ENCODE results near the gene MAP4K3. TPM values are rescaled to one million over a fixed set of nuclear protein-coding genes. Genes with fewer than 3 reads are reported as not detected.

MAP4K3 gene
- total RNA-seq: 12.9 and 16.6 TPM in 2 replicates

GRCh38 chr2:39436592-39437521 is at the start of gene MAP4K3:
Gene MAP4K3, minus strand, starts transcription at chr2:39437285. Its CDS starts 298 bp downstream, at chr2:39436987.
- H3K36me3 Mint-ChIP-seq (ENCODE audit: low read depth): peaks cover 8% of the 10 kb centered on the region
- intact Hi-C loops (cut with micrococcal nuclease): loop anchor here (1.0 to 5.0 kb wide), 5 partner anchors 16 to 342 kb away; partner anchors contain the start of genes SOS1 and THUMPD2
- no peaks in the 10 kb centered on the region for H3K9me3 Mint-ChIP-seq
- H3K27me3 Mint-ChIP-seq: no peaks in the 10 kb centered on the region
- H3K27ac Mint-ChIP-seq: peak within 1 kb of the TSS; percentile 90
- H3K4me3 Mint-ChIP-seq: peak within 1 kb of the TSS; percentile 91
- peaks cover 44% of the 10 kb centered on the region for H3K4me1 Mint-ChIP-seq
- DNase-seq: peak; percentile 93

- peaks cover 33% of the 10 kb centered on the region for H3K27me3 Mint-ChIP-seq
Measured at GRCh38 chr2:39486071-39486470, 49.0 kb upstream of the MAP4K3 start.

GRCh38 chr2:39484620-39485495 is 47.8 kb upstream of the MAP4K3 start:
- peaks cover 2% of the 10 kb centered on the region for H3K4me1 Mint-ChIP-seq
- DNase-seq: no peak
- H3K4me3 Mint-ChIP-seq: no peak overlapping the region
- intact Hi-C loops (cut with micrococcal nuclease): no loop called here
- H3K36me3 Mint-ChIP-seq (ENCODE audit: low read depth): no peaks in the 10 kb centered on the region
- H3K9me3 Mint-ChIP-seq: no peaks in the 10 kb centered on the region
- peaks cover 30% of the 10 kb centered on the region for H3K27me3 Mint-ChIP-seq
- no peak overlapping the region for H3K27ac Mint-ChIP-seq

More at GRCh38 chr2:39486071-39486470, 49.0 kb upstream of the MAP4K3 start:
- intact Hi-C loops (cut with micrococcal nuclease): no loop called here
- Mint-ChIP-seq H3K36me3 (ENCODE audit: low read depth) (peaks cover 2% of the 10 kb centered on the region), H3K27ac (no peak overlapping the region), H3K4me1 (peaks cover 5% of the 10 kb centered on the region), H3K9me3 (no peaks in the 10 kb centered on the region), H3K4me3 (no peak overlapping the region)
- DNase-seq: no peak

GRCh38 chr2:39484206-39484605 is 47.1 kb upstream of the MAP4K3 start:
- Mint-ChIP-seq H3K4me3 (no peak overlapping the region), H3K9me3 (no peaks in the 10 kb centered on the region), H3K4me1 (peaks cover 2% of the 10 kb centered on the region), H3K27ac (no peak overlapping the region), H3K27me3 (peaks cover 29% of the 10 kb centered on the region), H3K36me3 (ENCODE audit: low read depth) (no peaks in the 10 kb centered on the region)
- intact Hi-C loops (cut with micrococcal nuclease): no loop called here
- no peak for DNase-seq

- peaks cover 5% of the 10 kb centered on the region for H3K4me1 Mint-ChIP-seq
- H3K27me3 Mint-ChIP-seq: peaks cover 28% of the 10 kb centered on the region
- intact Hi-C loops (cut with micrococcal nuclease): no loop called here
- H3K9me3 Mint-ChIP-seq: peaks cover 4% of the 10 kb centered on the region
- DNase-seq: no peak
- H3K4me3 Mint-ChIP-seq: no peak overlapping the region
- H3K36me3 Mint-ChIP-seq (ENCODE audit: low read depth): no peaks in the 10 kb centered on the region
- H3K27ac Mint-ChIP-seq: no peak overlapping the region
Measured at GRCh38 chr2:39483534-39483933, 46.4 kb upstream of the MAP4K3 start.

- Mint-ChIP-seq H3K36me3 (ENCODE audit: low read depth) (peaks cover 12% of the 10 kb centered on the region), H3K27me3 (peaks cover 20% of the 10 kb centered on the region), H3K27ac (no peak overlapping the region), H3K4me3 (no peak overlapping the region), H3K9me3 (peaks cover 19% of the 10 kb centered on the region), H3K4me1 (peaks cover 3% of the 10 kb centered on the region)
- intact Hi-C loops (cut with micrococcal nuclease): no loop called here
- no peak for DNase-seq
Measured at GRCh38 chr2:39481611-39482010, 44.5 kb upstream of the MAP4K3 start.

GRCh38 chr2:39479696-39480095 is 42.6 kb upstream of the MAP4K3 start:
- peaks cover 22% of the 10 kb centered on the region for H3K9me3 Mint-ChIP-seq
- H3K36me3 Mint-ChIP-seq (ENCODE audit: low read depth): peaks cover 16% of the 10 kb centered on the region
- DNase-seq: no peak
- H3K4me1 Mint-ChIP-seq: peaks cover 3% of the 10 kb centered on the region
- H3K27ac Mint-ChIP-seq: no peak overlapping the region
- no peak overlapping the region for H3K4me3 Mint-ChIP-seq
- peaks cover 8% of the 10 kb centered on the region for H3K27me3 Mint-ChIP-seq
- intact Hi-C loops (cut with micrococcal nuclease): no loop called here

- H3K4me1 Mint-ChIP-seq: peaks cover 3% of the 10 kb centered on the region
- H3K27me3 Mint-ChIP-seq: peaks cover 4% of the 10 kb centered on the region
- H3K36me3 Mint-ChIP-seq (ENCODE audit: low read depth): peaks cover 16% of the 10 kb centered on the region
- DNase-seq: no peak
- H3K9me3 Mint-ChIP-seq: peaks cover 22% of the 10 kb centered on the region
- H3K27ac Mint-ChIP-seq: no peak overlapping the region
- no peak overlapping the region for H3K4me3 Mint-ChIP-seq
- intact Hi-C loops (cut with micrococcal nuclease): no loop called here
Measured at GRCh38 chr2:39479053-39479670, 42.1 kb upstream of the MAP4K3 start.

- Mint-ChIP-seq H3K9me3 (peaks cover 22% of the 10 kb centered on the region), H3K4me1 (peaks cover 3% of the 10 kb centered on the region), H3K27me3 (no peaks in the 10 kb centered on the region), H3K4me3 (no peak overlapping the region), H3K36me3 (ENCODE audit: low read depth) (peaks cover 16% of the 10 kb centered on the region), H3K27ac (no peak overlapping the region)
- intact Hi-C loops (cut with micrococcal nuclease): no loop called here
- DNase-seq: no peak
Measured at GRCh38 chr2:39476524-39476923, 39.4 kb upstream of the MAP4K3 start.

- Mint-ChIP-seq H3K27me3 (no peaks in the 10 kb centered on the region), H3K4me1 (peaks cover 3% of the 10 kb centered on the region), H3K9me3 (peaks cover 22% of the 10 kb centered on the region), H3K4me3 (no peak overlapping the region), H3K27ac (no peak overlapping the region), H3K36me3 (ENCODE audit: low read depth) (peaks cover 16% of the 10 kb centered on the region)
- DNase-seq: no peak
- intact Hi-C loops (cut with micrococcal nuclease): no loop called here
Measured at GRCh38 chr2:39475006-39475405, 37.9 kb upstream of the MAP4K3 start.

GRCh38 chr2:39470580-39470979 is 33.5 kb upstream of the MAP4K3 start:
- intact Hi-C loops (cut with micrococcal nuclease): no loop called here
- H3K27me3 Mint-ChIP-seq: no peaks in the 10 kb centered on the region
- no peak overlapping the region for H3K27ac Mint-ChIP-seq
- DNase-seq: no peak
- H3K9me3 Mint-ChIP-seq: peaks cover under 1% of the 10 kb centered on the region
- no peak overlapping the region for H3K4me3 Mint-ChIP-seq
- H3K4me1 Mint-ChIP-seq: peaks cover 17% of the 10 kb centered on the region
- H3K36me3 Mint-ChIP-seq (ENCODE audit: low read depth): peaks cover 2% of the 10 kb centered on the region

GRCh38 chr2:39469807-39470206 is 32.7 kb upstream of the MAP4K3 start:
- no peaks in the 10 kb centered on the region for H3K9me3 Mint-ChIP-seq
- H3K36me3 Mint-ChIP-seq (ENCODE audit: low read depth): no peaks in the 10 kb centered on the region
- no peak overlapping the region for H3K27ac Mint-ChIP-seq
- H3K4me1 Mint-ChIP-seq: peaks cover 17% of the 10 kb centered on the region
- DNase-seq: no peak
- H3K27me3 Mint-ChIP-seq: no peaks in the 10 kb centered on the region
- intact Hi-C loops (cut with micrococcal nuclease): no loop called here
- no peak overlapping the region for H3K4me3 Mint-ChIP-seq

GRCh38 chr2:39468579-39469451 is 31.7 kb upstream of the MAP4K3 start:
- no peaks in the 10 kb centered on the region for H3K36me3 Mint-ChIP-seq (ENCODE audit: low read depth)
- H3K4me1 Mint-ChIP-seq: peaks cover 17% of the 10 kb centered on the region
- intact Hi-C loops (cut with micrococcal nuclease): no loop called here
- no peak overlapping the region for H3K4me3 Mint-ChIP-seq
- H3K9me3 Mint-ChIP-seq: no peaks in the 10 kb centered on the region
- no peaks in the 10 kb centered on the region for H3K27me3 Mint-ChIP-seq
- DNase-seq: no peak
- H3K27ac Mint-ChIP-seq: no peak overlapping the region
